Fibroblast of pulmonary artery (primary cell): ENCODE results near the gene UNC5C.

ENCODE experiments used
- DNase-seq: peaks from one replicate; pipeline ENCODE4 v3.0.0-alpha.2; 2010; ENCODE audit warnings: low read depth
- H3K4me3 ChIP-seq: replicated peaks from 2 replicates; pipeline ENCODE4 v1.5.1; 2011; ENCODE audit warnings: low read depth, mild to moderate bottlenecking, control low read depth, low read length, moderate library complexity
- TF ChIP-seq, protein P1 (sequence below): IDR thresholded peaks from 2 replicates; pipeline ENCODE4 v1.5.1; 2011; ENCODE audit warnings: mild to moderate bottlenecking, control low read depth, low read length, inconsistent platforms; ENCODE audit errors: missing control alignments

The UNC5C gene

GRCh38 chr4:95522682-95523530 lies 25.9 kb downstream of the UNC5C start:
- DNase-seq, result peak; percentile 52
- H3K4me3 ChIP-seq, result no peak overlapping the region
- TF ChIP-seq, protein P1, sequence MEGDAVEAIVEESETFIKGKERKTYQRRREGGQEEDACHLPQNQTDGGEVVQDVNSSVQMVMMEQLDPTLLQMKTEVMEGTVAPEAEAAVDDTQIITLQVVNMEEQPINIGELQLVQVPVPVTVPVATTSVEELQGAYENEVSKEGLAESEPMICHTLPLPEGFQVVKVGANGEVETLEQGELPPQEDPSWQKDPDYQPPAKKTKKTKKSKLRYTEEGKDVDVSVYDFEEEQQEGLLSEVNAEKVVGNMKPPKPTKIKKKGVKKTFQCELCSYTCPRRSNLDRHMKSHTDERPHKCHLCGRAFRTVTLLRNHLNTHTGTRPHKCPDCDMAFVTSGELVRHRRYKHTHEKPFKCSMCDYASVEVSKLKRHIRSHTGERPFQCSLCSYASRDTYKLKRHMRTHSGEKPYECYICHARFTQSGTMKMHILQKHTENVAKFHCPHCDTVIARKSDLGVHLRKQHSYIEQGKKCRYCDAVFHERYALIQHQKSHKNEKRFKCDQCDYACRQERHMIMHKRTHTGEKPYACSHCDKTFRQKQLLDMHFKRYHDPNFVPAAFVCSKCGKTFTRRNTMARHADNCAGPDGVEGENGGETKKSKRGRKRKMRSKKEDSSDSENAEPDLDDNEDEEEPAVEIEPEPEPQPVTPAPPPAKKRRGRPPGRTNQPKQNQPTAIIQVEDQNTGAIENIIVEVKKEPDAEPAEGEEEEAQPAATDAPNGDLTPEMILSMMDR, result no peak

DNA sequence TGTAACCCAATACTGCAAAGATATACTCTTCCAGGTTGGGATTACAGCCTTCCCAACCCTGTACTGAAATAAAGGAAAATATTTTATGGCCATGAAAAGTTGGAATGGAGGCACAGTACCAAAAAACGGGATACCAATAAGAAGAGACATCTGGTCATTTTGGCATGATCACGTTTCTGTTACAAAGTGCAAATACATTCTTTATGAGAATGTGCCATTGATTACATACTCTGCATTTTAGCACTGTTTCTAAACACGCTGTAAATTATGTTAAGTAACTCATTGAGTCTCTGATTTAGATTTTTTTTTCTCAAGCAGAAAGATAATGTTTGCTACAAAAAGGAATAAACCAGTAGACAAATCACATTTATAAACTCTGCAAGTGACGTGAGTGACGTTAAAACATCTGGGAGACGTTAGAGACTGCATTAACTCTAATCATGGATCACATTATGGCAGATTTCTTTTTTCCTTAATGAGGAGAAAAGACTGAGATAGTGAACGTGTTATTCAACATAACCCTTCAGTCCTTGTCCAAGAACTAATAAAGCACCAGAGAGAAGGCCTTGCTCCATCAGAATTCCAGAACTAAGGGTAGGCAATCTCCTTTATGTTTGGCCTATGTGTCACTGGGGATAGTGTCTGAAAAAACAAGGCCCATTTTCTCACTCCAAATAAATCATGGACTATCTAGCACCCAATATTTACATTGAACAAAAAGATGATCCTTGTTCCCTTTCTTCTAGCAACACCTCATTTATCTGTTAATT lies 31.0 kb downstream of the UNC5C start:
- no peak overlapping the region for H3K4me3 ChIP-seq
- DNase-seq, result no peak
- TF ChIP-seq, protein P1, result no peak

DNA sequence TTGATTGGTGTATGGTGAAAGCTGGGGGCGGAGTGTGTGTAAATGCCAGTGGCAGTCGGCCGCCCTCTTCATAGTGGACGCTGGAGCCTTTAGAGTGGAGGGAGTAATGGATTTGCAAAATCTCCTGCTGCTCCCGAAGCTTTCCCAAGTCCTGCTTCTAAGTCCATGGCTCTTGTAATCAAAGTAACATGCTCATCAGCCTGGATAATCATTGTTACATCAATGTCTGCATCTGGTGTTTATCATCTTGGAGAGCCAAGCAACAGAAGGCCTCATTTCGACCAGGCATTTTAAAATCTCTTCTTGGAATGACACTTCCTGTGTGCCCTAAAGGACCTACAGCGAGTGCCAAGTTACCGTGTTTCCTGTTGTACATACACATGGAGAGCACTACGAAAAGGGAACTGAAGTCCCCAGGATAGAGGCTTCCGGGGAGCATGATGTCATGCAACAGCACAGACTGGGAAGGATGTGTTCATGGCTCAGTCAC lies 32.2 kb downstream of the UNC5C start:
- TF ChIP-seq, protein P1, result no peak
- peak; percentile 38 for DNase-seq
- H3K4me3 ChIP-seq, result no peak overlapping the region

DNA sequence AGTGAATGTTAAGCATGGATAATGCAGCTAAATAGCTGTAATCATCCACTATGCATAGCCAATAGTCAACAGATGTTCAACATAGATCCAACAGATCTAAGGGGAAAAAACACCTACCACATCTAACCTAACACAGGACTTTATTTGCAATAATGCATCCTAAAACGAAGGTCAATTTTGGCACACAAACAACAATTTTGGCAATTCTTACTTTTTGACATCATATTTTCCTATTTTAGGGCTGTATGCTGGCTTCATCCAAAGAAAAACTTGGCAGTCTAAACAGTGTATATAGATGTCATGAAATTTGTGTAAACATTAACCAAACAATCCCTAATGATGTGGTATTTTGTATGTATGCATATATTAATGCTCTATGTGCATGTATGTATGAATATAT lies 33.2 kb downstream of the UNC5C start:
- no peak for DNase-seq
- TF ChIP-seq, protein P1, result no peak
- H3K4me3 ChIP-seq, result no peak overlapping the region

GRCh38 chr4:95513022-95513421 lies 35.8 kb downstream of the UNC5C start:
- TF ChIP-seq, protein P1, result no peak
- no peak for DNase-seq
- no peak overlapping the region for H3K4me3 ChIP-seq

- H3K4me3 ChIP-seq, result no peak overlapping the region
- TF ChIP-seq, protein P1, result no peak
- no peak for DNase-seq
Observed at GRCh38 chr4:95511477-95511876, 37.3 kb downstream of the UNC5C start.
